Astrocyte of the spinal cord (primary cell): ENCODE data around the gene ACSL1.

Experiments
- DNase-seq: peaks from one replicate; pipeline ENCODE4 v3.0.0; 2011; ENCODE audit warnings: low read depth, low spot score
- H3K4me3 ChIP-seq: 2 replicates; pipeline ENCODE4 v1.5.1; 2011; ENCODE audit warnings: low read depth, mild to moderate bottlenecking, low read length, moderate library complexity
- CTCF ChIP-seq: IDR thresholded peaks from 2 replicates; pipeline ENCODE4 v1.5.1; 2012; ENCODE audit warnings: low read depth, mild to moderate bottlenecking, low read length, inconsistent platforms
- in situ Hi-C: cut with HindIII; loops from 2 replicates; pipeline ENCODE4 v1.10.0; 2017; ENCODE audit warnings: low sequenced_read_pairs

ACSL1 gene

GRCh38 chr4:184798504-184798903, 27.3 kb downstream of the ACSL1 start:
- no peak overlapping the region for H3K4me3 ChIP-seq
- in situ Hi-C loops: no loop called here
- no peak for DNase-seq
- no peak for TF ChIP-seq CTCF

GRCh38 chr4:184796906-184797305, 28.9 kb downstream of the ACSL1 start:
- DNase-seq: no peak
- no peak for TF ChIP-seq CTCF
- in situ Hi-C loops: no loop called here
- no peak overlapping the region for H3K4me3 ChIP-seq

DNA sequence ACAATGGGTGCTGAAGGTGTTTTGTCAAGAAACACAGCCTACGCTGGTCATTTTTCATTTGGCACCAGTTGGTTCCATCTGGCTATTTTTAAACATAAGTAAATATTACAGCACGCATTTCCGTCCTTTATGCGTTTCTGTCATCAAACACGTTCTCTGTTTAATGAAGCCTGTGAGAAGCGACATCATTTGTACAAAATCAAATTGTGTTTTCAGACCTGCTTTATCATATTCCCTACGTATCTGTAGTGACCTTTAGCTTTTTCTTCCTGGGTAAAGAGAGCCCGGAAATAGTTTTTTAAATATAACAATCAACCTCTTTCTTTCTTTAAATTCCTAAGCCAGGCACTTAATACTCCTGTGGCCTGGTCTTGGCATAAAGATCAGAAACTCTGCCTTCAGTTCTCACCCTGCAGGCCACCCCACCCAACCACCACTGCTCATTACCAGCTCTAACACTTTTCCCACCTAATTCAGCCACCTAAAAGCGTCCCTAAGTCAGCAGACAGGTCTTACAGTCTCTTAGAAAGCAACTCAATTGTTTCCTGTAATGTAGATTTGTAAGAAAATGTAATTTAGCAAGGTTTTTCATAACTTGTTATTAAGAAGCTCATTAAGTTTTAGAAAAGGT, 30.4 kb downstream of the ACSL1 start:
- in situ Hi-C loops: no loop called here
- H3K4me3 ChIP-seq: no peak overlapping the region
- DNase-seq: no peak
- TF ChIP-seq CTCF: no peak

DNA sequence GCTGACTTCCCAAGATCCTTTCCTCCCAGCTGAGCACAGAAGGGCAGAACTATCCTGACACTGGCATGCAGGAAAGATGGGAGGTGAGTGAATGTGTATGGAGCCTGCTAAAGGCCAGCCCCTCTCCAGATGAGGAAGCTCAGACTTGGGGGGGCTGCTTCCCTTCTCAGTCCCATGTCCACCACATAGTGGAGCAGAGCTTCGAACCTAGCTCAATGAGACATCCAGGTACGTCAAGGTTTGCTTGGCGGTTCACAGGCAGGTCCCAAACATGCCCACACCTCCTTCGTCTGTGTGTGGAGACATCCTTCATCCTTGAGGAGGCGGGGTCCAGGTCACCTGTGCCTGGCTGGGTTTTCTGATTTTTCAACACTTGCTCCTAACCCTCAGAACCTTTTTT, 31.3 kb downstream of the ACSL1 start:
- no peak overlapping the region for H3K4me3 ChIP-seq
- no peak for TF ChIP-seq CTCF
- DNase-seq: no peak
- in situ Hi-C loops: no loop called here

DNA sequence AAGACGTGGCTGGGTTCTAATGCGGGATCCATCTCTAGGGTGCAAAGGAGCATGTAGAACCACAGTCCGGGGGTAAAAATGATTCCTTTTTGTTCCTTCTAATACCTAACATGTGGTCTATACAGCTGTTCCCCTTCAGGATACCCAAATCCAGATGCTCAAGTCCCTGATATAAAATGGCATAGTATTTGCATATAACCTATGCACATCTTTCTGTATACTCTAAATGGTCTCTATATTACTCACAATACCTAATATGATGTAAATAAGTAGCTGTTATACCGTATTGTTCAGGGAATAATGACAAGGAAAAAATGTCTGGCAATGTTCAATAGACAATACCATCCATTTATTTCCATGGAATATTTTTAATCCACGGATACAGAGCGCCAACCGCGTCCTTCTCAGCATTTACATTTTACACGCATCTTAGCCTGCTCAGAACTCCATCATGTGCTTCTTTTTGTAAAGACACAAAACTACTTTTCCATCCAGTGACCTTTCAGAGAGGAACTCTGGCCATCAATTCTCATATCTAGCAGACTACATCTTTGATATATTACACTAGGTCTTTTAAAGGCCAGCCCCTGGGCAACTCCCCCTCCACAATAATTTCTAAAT, 31.9 kb downstream of the ACSL1 start:
- in situ Hi-C loops: no loop called here
- H3K4me3 ChIP-seq: no peak overlapping the region
- DNase-seq: no peak
- TF ChIP-seq CTCF: no peak

- in situ Hi-C loops: no loop called here
- DNase-seq: peak; percentile 97
- no peak for TF ChIP-seq CTCF
- no peak overlapping the region for H3K4me3 ChIP-seq
These were observed 32.7 kb downstream of the ACSL1 start for GRCh38 chr4:184792950-184793555.
